Measurements from ENCODE around the gene CA12. TPM values are rescaled to one million over a fixed set of nuclear protein-coding genes. Genes with fewer than 3 reads are reported as not detected.
A peak's percentile ranks its signal among the peaks of the same experiment; 100 is the strongest.

CA12 gene
- total and polyA plus RNA-seq, 10 of the 15 experiments (the other 5 are each of a cell fraction or from before 2014, with no cell fraction given): 0.03 to 0.10 TPM; not detected in 8

- TF ChIP-seq ZBTB11 (CRISPR knock-in tag; IDR thresholded peaks at IDR 0.05) (no peak), CHD1 (IDR thresholded peaks at IDR 0.05; ENCODE audit: low read depth, low read length) (no peak), ZNF592 (IDR thresholded peaks at IDR 0.05) (no peak), JUND (IDR thresholded peaks at IDR 0.05; ENCODE audit: low read depth, low read length) (no peak), RAD21 (IDR thresholded peaks at IDR 0.05; ENCODE audit: insufficient read depth, low read depth, low read length) (peak; percentile 82), MTA2 (IDR thresholded peaks at IDR 0.05; ENCODE audit: low read depth) (no peak), MXI1 (IDR thresholded peaks at IDR 0.05; ENCODE audit: low read depth, low read length) (no peak), RUNX3 (IDR thresholded peaks at IDR 0.05; ENCODE audit: low read length) (no peak)
Observed at GRCh38 chr15:63402498-63403253, 21.0 kb upstream of the CA12 start (continued).
